NCI-H510A (cell line): ENCODE results near the gene RUVBL1.

ENCODE experiments used
- DNase-seq: peaks from one replicate; lab custom pipeline; 2025; lab: John Stamatoyannopoulos, UW

RUVBL1 gene

DNA sequence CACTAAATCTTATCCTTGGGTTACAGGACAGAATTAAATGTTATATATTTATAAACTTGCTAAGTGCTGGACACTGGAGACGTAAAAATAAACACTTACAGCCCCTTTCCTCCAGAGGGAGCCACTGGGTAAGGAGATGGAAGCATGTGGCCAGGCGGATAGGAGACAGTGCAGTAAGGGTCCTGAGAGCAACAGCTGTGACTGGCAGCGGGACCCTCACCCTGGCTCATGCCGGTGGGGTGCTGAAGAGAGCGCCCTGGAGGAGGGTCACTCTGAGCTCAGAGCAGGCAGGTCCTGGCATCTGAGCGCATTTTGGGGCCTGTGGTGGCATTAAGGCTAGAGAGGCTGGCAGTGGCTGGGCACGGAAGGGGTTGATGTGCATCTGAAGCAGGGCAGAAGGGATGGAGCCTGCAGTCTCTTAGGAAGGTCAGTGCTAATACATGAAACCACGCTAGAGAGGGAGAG is 55.4 kb downstream of the RUVBL1 start:
- DNase-seq: peak; percentile 2

DNA sequence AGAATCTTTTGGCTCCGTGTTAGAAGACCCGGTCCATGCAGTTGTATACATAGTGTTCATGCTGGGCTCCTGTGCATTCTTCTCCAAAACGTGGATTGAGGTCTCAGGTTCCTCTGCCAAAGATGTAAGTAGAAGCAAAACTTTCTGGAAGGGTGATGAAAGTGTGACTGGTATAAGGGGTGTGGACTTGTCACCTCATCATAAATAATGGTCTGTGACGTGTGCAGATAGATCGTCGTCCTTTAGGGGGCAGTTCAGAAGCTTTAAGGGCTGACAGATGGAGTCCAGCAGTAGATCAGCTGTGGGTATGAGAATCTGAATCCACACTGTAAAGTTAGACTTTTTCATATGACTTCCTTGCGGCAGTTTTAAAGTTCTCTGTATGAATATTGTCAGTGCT is 56.1 kb downstream of the RUVBL1 start:
- no peak for DNase-seq

DNA sequence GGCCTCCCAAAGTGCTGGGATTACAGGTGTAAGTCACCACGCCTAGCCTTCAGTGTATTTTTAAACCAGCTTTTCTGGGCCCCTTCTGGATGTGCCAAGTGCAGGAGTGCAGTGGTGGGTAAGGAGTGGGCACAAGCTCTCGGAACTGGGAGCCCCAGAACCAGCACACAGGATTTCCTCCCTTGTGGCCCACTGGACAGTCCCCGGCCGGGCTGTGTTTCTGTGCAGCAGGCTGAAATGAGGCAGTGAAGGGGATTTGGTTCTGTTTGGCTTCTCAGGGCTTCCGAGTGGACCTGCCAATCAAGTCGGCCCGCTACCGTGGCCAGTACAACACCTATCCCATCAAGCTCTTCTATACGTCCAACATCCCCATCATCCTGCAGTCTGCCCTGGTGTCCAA is 56.9 kb downstream of the RUVBL1 start:
- no peak for DNase-seq

DNA sequence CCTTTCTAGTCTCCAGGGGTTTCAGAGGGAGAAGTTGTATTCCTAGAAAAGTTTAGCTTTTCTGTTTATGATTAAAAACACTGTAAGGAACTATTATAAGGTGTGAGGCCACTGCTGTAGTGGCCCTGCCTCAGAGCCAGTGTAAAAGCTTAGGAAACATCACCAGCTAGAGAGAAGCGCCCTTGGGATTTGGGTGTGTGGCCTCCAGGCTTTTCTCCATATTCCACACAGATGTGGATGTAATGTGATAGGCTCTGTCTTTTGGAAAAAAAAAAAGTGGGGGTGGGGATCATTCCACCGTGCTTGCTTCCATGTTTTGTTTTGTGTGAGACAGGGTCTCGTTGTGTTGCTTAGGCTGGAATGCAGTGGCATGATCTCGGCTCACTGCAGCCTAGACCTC is 57.5 kb downstream of the RUVBL1 start:
- DNase-seq: no peak

DNA sequence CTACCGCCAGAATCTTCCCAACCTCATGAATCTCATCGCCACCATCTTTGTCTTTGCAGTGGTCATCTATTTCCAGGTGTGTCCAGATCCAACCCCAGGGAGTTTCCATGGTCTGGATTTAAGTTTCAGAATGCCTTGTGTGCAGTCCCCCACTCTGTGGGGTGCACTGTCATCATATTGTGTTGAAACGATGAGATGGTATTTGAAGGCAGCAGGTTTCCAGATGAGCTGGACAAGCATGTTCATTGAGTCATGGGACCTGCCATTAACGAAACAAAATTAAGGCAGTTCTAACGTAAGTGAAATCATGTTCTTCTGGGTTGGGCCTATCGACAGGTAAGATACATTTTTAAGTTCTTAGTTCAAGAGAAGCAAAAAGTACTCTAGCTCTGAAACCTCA is 58.6 kb downstream of the RUVBL1 start:
- no peak for DNase-seq

DNA sequence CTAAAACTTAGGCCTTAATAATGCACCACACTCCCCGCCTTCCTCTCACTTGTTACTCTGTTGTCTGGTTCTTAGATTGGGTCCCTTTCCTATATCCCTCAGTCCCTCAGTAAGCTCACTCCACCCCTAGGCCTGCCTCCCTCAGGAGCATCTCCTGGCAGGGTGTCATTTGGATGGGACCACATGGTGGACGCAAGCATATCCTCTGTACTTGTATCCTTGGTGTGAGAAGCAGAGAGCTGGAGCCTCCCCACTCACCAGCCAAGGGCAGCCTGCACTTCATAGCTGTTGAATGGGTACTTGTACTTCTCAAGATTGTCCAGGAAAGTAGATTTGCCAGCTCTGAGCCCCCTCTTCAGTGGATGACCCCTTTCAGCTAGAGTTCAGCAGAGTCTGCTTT is 59.7 kb downstream of the RUVBL1 start:
- no peak for DNase-seq

DNA sequence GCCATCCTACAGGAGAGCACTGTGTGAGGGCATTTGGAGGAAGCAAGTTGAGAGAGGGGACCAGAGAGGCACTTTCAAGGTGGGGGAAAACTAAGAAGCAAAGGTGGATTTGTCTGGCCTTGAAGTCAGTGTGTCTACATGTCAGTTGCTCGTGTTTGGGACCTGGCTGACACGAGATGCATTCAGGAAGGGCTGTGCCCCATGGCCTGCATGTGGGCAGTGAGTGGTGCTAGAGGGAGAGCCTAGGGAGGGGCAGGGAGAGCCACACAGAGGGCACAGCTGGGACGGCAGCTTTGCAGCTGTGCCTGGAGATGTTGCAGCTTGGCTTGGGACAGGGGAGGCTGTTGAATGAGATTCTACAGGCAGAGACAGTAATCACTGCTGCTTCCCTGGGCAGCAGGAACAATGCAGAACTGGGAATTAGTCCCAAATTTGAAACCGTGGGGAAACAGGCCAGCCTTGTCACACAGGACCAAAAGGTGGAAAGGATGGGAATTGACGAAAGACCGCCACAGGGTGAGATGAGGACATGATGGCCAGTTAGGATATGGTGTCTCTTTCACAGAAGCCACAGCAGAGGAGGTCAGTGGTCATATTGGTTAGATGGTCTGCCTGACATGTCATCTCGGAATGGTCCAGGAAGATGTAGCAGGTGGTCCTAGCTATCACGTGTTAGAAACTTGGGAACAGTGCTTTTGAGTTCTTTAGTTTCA is 61.4 kb downstream of the RUVBL1 start:
- DNase-seq: no peak

DNA sequence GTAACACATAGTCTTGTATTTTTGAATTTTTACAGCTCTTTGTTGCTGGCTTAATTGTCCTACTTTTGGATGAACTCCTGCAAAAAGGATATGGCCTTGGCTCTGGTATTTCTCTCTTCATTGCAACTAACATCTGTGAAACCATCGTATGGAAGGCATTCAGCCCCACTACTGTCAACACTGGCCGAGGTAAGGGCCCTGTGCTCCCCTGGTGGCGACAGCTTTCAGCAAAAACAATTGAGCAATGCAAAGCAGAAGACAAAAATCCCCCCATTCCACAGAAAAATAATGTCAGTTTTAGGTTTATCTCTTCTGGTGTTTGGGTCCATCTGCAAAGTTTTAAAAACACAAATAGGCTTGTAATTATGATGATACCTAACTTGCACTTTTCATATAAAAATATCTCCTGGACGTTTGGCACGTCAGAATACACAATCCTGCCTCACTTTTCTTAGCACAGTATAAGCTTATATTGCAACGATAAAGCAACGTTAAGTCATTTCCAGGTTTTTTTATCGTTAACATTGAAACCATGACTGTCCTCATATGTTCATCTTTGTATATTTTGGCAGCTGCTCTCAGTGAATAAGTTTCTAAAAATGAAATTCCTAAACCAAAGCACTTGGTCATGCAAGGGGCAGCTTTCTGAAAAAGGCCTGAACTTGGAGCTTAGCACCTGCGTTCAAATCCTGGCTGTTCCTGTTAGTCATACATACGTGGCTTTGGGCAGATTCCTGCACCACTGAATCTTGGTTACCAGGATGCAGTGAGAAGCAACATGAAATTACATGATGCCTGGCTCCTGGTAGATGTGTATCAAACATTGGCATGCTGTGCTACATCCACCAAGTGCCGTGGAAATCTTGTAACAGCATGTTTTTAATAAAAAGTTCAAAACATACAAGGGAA is 62.9 kb downstream of the RUVBL1 start:
- DNase-seq: no peak

DNA sequence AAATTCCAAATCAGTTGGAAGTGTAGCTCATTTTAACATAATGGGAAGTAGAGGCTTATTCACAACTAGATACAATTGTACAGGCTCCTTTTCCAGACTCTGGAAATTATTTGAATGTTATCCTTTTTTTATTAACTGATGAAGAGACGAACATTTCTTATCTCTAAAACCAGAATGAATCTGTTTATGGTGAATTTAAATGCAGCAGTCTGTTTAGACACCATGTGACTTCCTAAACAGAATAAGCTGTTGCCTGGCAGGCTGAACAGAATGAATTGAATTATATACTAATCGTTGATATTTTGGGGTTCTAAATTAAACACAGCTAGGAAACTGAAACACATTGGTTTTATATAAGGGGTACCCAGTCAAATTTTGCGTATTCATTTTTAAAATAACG is 67.4 kb downstream of the RUVBL1 start:
- DNase-seq: no peak

DNA sequence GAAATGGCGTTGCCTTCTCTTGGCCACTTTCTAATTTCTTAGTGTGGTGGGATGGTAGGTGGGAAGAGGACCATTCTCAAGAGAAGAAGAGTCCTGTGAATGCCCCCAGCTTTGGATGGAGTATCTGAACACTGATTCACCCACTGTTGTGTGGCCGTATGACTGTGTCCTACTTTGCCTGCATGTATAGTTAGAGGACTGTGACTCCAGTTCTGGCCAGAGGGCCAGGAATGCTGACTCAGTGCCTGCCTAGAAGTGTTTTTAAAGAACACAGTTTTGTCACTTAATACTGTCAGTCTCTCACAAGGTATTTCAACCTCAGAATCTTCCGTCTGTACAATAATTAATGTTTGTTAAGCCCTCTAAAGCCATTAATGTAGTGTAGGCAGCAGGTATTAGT is 69.2 kb downstream of the RUVBL1 start:
- DNase-seq: no peak

DNA sequence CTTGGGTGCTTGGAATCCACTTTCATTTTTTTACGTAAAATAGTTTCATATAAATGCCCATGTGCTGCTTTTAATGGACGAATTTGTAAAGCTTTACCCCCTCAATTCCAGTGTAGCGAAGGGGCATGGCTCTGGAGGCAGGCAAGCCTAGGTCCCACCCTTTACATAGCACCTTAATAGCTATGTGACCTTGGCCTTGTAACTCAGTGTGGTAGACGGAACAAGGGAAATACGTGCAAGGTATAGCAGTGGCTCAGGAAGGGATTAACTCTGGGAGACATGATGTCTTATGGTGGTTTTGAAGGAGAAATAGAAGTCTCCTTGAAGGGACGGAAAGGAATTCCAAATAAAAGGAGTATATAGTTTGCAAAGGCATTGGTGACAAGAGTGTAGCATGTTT is 70.0 kb downstream of the RUVBL1 start:
- no peak for DNase-seq

DNA sequence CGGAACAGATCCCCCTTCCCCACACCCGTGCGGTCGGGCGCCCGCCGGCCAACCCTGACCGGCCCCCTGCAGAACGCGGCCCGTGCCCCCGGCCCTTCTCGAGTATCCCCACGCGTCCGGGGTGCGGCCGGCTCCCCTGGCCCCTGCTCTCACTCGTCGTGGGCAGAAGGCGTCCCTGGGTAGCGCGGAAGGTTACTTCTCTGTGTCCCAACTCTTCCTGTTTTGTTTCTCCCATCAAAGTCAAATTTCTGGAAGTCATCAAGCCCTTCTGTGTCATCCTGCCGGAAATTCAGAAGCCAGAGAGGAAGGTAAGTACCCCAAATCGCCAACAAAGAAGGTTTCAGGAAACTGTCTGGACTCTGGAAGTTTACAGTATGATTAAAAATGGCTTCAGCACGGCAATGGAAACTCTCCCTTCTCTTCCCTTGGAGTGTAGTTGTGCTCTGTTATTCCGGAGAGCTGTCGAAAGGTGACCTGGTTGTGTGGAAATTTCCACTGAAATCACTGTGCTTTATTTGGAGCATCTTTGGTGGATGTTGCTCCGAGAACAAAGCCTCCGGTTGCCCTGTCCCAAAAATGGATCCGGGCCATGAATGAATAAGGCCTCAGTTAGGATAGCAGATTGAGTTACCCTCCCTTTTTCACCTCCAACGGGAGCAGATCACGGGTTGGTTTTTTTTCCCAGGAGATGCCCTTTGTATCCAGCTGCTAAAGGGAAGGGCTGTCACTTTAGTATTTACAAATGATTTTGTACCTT is 70.8 kb downstream of the RUVBL1 start:
- DNase-seq: no peak

DNA sequence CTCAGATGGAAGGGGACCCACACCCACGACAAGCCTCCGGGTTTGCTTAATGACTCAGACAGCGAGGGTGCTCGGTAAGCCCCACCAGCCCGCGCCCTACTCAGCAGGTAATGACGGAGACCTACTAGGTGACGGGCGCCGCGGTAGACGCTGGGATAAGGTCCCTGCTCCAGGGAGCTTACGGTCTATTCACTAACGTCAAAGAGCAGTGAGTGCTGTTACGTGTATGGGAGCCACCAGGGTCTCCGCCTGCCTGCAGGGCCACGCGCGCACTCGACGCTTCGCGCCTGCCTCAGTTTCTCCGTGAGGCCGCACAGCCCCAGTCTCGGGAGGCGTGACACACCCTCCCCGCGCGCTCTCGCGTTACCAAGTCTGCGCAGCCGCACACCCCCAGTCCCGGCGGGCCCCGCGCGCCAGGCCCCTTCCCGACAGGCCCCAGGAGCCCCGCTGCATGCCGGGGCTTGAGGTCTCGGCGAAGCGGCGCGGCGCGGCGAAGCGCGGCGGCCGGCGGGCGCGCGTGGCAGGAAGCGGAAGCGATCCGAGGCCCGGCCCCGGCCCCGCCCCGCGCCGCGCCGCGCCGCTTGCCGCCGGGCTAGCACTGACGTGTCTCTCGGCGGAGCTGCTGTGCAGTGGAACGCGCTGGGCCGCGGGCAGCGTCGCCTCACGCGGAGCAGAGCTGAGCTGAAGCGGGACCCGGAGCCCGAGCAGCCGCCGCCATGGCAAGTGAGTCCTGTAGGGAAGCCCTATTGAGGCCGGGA is 71.6 kb downstream of the RUVBL1 start, which contains the start of gene SEC61A1:
TSS of gene SEC61A1 (plus strand) at position 601 of the 758 bp plus-strand sequence. CDS start at position 717, 116 bp downstream.
- DNase-seq: peak; percentile 77

DNA sequence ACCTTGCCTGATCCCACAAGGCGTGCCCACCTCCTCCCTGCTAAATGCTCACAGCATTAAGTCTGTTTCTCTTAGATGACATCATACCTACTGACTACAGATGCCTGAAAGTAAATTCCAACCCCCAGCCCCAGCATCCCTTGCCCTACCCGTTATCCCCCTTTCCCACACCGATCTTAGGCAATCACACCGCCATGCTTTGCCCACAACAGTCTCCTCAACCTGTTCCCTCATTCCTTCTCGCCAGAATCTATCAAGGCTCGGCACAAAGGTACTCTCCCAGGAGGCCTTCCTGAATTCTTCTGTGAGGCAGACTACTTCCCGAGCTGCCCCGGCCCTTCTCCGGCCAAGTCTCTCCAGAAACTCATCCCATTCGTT is 72.2 kb downstream of the RUVBL1 start:
- DNase-seq: no peak

DNA sequence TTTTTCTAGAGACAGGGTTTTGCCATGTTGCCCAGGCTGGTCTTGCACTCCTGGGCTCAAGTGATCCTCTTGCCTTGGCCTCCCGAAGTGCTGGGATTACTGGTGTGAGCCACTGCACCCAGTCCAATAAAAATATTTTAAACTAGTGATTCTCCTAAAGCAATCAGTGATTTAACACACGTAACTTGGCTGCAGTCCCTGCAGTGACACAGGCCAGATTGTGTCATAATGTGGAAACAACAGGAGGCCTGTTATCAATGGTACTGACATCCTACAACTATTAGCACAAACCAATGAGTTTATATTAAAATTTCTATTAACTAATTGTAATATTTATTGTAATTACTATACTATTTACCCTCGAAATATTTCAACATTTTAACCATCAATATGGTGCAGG is 73.0 kb downstream of the RUVBL1 start:
- no peak for DNase-seq

DNA sequence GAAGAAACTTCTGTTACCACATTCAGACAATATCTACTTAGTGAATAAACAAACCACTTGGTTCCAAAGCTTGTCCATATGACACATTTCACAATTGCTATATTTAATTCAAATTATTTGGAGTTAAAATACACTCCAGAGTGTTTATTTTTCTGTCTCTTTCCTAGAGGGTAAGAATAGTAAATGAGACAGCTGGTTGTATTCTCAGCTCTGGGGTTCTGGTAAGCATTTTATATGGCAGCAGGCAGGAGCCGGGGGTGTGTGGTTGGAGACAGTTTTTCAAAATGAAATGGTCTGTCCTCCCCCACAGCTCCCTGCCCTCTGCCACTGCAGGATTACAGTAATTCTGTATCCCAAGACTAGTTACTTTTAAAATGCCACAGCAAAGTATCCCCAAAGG is 82.3 kb downstream of the RUVBL1 start:
- no peak for DNase-seq

DNA sequence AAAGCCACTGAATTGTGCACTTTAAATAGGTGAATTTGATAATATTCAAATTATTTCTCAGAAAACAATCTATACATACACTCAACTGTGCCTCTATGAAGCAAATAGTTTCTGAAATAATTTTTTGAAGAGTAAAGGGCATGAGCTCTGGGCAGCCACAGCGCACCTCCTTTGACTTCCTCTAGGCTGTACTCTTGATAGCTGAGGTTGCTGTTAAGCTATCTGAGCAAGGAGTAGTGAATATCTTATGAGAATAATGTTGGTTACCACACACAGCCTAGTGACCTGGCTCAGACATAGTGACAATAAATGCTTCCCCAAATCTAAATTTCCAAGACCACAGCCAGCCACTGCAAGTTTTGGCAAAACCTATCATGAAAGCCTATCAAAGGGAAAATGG is 83.0 kb downstream of the RUVBL1 start:
- DNase-seq: no peak

DNA sequence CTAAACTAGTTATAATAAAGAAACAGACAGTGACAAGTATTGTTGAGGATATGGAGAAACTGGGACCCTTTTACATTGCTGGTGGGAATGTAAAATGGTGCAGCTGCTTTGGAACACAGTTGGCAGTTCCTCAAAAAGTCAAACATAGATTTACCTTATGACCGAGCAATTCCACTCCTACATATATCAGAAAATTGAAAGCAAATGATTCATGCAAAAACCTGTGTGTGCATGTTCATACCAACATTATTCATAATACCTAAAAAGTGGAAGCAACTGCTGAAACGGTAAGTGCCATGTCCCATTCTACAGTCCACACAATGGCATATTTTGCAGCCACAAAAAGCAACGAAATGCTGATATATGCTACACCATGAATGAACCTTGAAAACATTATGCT is 83.6 kb downstream of the RUVBL1 start:
- no peak for DNase-seq

DNA sequence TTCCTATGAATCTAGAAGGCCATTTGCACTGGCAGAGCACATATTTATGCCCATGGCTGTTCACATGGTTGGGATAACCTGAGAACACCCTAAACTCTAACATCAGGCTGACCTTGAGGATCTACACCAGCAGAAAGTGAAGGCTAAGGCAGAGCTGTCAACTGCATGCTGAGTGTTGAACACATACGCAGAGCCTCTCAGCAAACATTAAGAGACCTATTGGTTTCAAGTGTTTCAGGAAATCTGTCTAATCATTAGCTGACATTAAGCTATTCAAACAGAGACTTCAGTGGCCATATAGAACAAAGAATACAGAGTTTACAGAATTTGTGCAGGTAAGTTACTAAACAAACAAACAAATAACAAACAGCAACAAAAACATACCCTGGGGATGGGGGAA is 87.5 kb downstream of the RUVBL1 start:
- no peak for DNase-seq

DNA sequence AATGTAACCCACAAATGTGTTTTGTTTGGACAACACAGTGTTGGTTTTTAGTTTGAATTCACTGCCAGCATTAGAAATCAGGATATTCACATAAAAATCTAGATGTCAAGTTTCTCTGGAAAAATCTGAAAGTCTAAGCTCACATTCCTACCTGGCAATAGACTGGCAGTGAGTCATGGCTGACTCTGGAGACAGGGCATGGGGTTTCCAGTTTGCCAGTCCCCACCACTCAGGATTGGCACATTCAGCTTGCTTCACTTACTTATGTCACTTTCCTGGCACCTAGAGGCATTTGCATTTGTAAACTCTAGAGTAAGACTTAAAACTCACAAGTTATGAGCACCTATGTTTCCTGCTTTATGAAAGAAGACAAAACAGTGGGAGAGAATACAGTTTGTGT is 90.5 kb downstream of the RUVBL1 start:
- no peak for DNase-seq
